Muscle of arm (tissue), 12 donors: ENCODE data around the gene TECPR1. TPM values are rescaled to one million over a fixed set of nuclear protein-coding genes. Genes with fewer than 3 reads are reported as not detected.

Source experiments
- DNase-seq: peaks from one replicate; pipeline ENCODE4 v3.0.0-alpha.2; 2013
- polyA plus RNA-seq, 12 donors: library from polyadenylated mRNA; unstranded; fragments of 120-200 nt; gene quantifications; one replicate each; pipeline ENCODE4 v1.2.1, GENCODE V29; 2013; ENCODE audit not compliant: insufficient read length in 12 of 12

Gene TECPR1
- polyA plus RNA-seq, 12 donors, result 15.1 to 47.9 (median 21.6) TPM; not detected in 1

- no peak for DNase-seq
Observed at GRCh38 chr7:98167653-98168052, 84.4 kb downstream of the TECPR1 start.

GRCh38 chr7:98166668-98166970, 85.4 kb downstream of the TECPR1 start:
- DNase-seq, result no peak

- no peak for DNase-seq
Observed at GRCh38 chr7:98165827-98166667, 86.0 kb downstream of the TECPR1 start.

Other genes with a start within 250 kb of the TECPR1 start
- 10 to 100 TPM in 1 of 12 donors, 1 to 10 TPM in 10, not detected in 1; 6.4 to 11.0 (median 7.0) TPM for gene LMTK2, start 145.4 kb downstream of the TECPR1 start, polyA plus RNA-seq
- under 1 TPM in 7 of 12 donors, not detected in 5; 0.21 to 0.68 (median 0.35) TPM for gene BHLHA15, start 40.8 kb downstream of the TECPR1 start, polyA plus RNA-seq
- gene BRI3, start 29.5 kb upstream of the TECPR1 start, polyA plus RNA-seq, result 100 to 1,000 TPM in 1 of 12 donors, 10 to 100 TPM in 10, not detected in 1; 60.2 to 110 (median 88.2) TPM
- gene BAIAP2L1, start 148.9 kb upstream of the TECPR1 start, polyA plus RNA-seq, result 10 to 100 TPM in 3 of 12 donors, 1 to 10 TPM in 8, not detected in 1; 5.3 to 22.3 (median 8.9) TPM